Measurements from ENCODE around the gene AP1M1.
A peak's percentile ranks its signal among the peaks of the same experiment; 100 is the strongest.
"Not testable (repeated sequence)": the region's sequence is repeated elsewhere in the genome, so short reads cannot be mapped to it uniquely, and the experiment has no call there.

Gene AP1M1

GRCh38 chr19:16197622-16198369 lies at the start of gene AP1M1:
Gene AP1M1, plus strand, starts transcription at chr19:16197911. Its CDS starts 116 bp downstream, at chr19:16198027.
- DNase-seq = peak; percentile 93

GRCh38 chr19:16148443-16149229 lies 49.1 kb upstream of the AP1M1 start:
- no peak for DNase-seq

- no peak for DNase-seq
Observed at GRCh38 chr19:16153582-16154336, 44.0 kb upstream of the AP1M1 start.

GRCh38 chr19:16154557-16154956 lies 43.2 kb upstream of the AP1M1 start:
- DNase-seq = no peak

GRCh38 chr19:16155128-16155527 lies 42.6 kb upstream of the AP1M1 start:
- no peak for DNase-seq

- no peak for DNase-seq
Observed at GRCh38 chr19:16156904-16157303, 40.8 kb upstream of the AP1M1 start.

DNA sequence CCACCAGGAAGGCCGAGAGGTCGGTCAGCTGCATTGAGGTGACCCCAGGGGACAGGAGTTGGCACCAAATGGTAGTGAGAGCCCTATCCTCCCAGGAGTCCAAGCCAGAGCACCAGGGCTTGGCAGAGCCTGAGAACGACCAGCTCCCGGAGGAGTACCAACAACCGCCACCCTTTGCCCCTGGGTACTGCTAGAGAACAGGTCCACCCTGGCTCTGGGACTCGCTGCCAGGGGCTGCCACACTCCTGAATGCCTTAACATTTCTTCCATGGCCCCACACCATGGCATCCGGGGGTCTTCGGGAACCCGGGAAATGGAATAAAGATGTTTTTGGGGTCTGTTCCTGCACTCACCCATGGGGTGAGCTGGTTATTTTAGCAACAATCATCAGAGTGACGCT lies 40.1 kb upstream of the AP1M1 start:
- DNase-seq = no peak

DNA sequence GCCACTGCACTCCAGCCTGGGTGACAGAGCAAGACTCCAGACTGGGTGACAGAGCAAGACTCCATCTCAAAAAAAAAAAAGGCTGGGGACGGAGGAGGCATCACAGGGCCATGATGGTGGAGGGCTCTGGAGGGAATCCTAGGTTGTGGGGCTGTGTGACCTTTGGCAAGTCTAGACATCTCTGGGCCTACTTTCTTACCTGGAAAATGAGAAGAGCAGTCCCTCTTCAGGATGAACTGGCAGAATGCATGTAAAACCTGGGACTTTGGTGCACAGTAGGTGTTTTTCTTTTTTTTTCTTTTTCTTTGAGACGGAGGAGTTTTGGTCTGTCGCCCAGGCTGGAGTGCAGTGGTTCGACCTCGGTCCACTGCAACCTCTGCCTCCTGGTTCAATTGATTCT lies 38.1 kb upstream of the AP1M1 start:
- DNase-seq = no peak

DNA sequence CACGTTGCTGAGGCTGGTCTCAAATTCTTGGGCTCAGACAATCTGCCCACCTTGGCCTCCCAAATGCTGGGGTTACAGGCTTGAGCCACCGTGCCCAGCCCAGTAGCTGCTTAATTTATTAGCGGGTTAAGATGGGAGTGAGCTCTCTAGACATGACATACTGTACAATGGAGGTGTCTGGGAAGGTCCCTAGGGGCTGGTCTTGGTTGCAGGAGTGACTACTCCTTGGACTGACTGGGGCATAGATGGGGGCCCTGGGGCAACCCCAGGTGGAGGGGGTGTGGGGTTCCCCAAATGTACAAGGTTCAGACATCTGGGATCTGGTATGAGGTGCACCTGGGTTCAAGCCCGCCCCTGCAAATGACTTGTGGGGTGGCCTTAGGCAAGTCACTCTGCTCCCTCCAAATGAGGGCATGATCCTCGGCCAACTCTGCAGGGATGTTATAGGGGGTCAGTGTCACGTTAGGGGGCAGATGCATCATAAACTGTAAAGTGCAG lies 37.2 kb upstream of the AP1M1 start:
- DNase-seq = no peak

DNA sequence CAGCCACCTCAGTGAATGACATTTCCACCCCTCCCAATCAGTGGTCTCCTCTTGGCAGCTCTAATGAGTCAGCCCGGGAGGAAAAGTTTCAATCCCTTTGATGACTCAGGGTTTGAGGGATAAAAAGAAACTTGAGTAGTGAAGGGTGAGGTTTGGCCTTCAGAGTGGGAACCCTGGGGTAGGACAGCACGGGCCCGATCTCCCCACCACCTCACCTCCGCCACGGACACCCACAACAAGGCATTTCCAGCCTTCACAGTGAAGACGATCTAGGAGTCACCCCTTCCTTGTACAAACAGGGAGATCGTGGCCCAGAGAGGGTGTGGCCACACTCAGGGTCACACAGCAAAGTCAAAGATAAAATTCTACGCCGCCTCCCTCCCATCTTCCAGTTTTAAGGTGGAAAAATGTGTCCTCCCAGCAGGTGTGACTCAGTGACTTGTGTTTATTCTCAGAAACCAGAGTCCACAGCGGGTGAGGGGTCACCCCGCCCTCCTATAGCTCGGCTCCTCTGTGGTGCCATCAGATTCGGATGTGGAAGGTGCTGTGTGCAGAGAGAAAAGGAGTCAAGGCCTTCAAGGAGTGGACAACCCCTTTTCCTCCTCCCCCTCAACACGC lies 36.7 kb upstream of the AP1M1 start:
- DNase-seq = no peak

DNA sequence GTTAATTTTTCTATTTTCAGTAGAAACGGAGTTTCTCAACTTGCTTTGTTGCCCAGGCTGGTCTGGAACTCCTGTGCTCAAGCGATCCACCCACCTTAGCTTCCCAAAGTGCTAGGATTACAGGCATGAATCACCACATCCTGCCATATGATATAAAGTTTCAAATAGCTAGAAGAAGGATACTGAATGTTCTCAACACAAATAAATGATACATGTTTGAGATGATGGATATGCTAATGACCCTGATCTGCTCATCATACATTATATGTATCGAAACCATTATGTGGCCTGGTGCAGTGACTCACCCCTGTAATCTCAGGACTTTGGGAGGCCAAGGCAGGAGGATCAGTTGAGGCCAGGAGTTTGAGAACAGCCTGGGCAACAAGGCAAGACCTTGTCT lies 35.9 kb upstream of the AP1M1 start:
- DNase-seq = no peak

- DNase-seq = no peak
Observed at GRCh38 chr19:16164222-16164890, 33.4 kb upstream of the AP1M1 start.

DNA sequence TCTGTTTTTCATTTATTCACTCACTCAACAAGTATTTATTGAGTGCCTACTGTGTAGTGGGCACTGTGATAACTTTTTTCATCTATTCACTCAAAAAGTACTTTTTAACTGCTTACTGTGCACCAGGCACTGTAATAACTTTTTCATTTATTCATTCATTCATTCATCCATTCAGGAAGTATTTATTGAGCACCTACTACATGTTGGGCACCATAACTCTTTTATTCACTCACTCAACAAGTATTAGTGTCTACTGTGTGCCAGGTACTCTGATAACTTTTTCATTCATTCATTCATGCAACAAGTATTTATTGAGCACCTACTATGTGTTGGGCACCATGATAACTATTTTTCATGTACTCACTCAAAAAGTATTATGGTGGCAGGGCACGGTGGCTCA lies 31.3 kb upstream of the AP1M1 start:
- DNase-seq = no peak

GRCh38 chr19:16167055-16167454 lies 30.7 kb upstream of the AP1M1 start:
- no peak for DNase-seq

GRCh38 chr19:16168465-16169081 lies 29.1 kb upstream of the AP1M1 start:
- no peak for DNase-seq

GRCh38 chr19:16170134-16170533 lies 27.6 kb upstream of the AP1M1 start:
- DNase-seq = no peak

DNA sequence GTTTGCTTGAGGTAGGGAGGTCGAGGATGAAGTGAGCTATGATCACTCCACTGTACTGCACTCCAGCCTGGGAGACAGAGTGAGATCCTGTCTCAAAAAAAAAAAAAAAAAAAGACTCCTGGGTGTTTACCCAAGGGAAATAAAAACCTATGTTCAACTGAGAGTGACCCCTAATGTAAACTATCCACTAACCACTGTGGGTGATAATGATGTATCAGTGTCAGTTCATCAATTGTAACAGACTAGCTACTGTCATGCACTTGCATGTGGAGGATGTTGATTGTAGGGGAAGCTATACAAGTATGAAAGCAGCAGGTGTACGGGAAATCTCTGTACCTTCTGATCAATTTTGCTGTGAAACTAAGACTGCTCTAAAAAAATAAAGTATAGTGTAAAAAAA lies 21.8 kb upstream of the AP1M1 start:
- DNase-seq = no peak

GRCh38 chr19:16178866-16179265 lies 18.8 kb upstream of the AP1M1 start:
- DNase-seq = not testable (repeated sequence)

- no peak for DNase-seq
Observed at GRCh38 chr19:16180611-16181010, 17.1 kb upstream of the AP1M1 start.

GRCh38 chr19:16184665-16185122 lies 13.0 kb upstream of the AP1M1 start:
- no peak for DNase-seq

GRCh38 chr19:16185123-16185767 lies 12.5 kb upstream of the AP1M1 start, which contains the start of gene FAM32A:
Gene FAM32A, plus strand, starts transcription at chr19:16185410. Its CDS starts 33 bp downstream, at chr19:16185443.
- DNase-seq = peak; percentile 95

Data from NCI-H2227 treated with DMSO at 0.1 percent for 48 hours (cell line).